HUDEP-2 (cell line): ENCODE data around the gene GMPPA.

Experiments used
- DNase-seq, 76 experiments: peaks; one replicate each; lab custom pipeline; 2025; ENCODE audit not compliant: unreplicated experiment in 76 of 76; lab: John Stamatoyannopoulos, UW

GMPPA gene

GRCh38 chr2:219551441-219552381 is 53.0 kb downstream of the GMPPA start:
- peak in 39 of 76 experiments; percentile 2 to 58 (median 27) for DNase-seq

- peak in 68 of 76 experiments; percentile 7 to 90 (median 63) for DNase-seq
These were observed 53.9 kb downstream of the GMPPA start for GRCh38 chr2:219552382-219553167.

GRCh38 chr2:219553168-219553417 is 54.4 kb downstream of the GMPPA start:
- no peak for DNase-seq

GRCh38 chr2:219553463-219553963 is 54.8 kb downstream of the GMPPA start:
- no peak for DNase-seq

GRCh38 chr2:219554350-219554749 is 55.7 kb downstream of the GMPPA start:
- no peak for DNase-seq

GRCh38 chr2:219555956-219556355 is 57.3 kb downstream of the GMPPA start:
- no peak for DNase-seq

GRCh38 chr2:219556413-219556812 is 57.7 kb downstream of the GMPPA start:
- DNase-seq, result no peak
